Measurements from ENCODE around the gene ITPR2. TPM values are rescaled to one million over a fixed set of nuclear protein-coding genes. Genes with fewer than 3 reads are reported as not detected.
"Not testable (repeated sequence)": the region's sequence is repeated elsewhere in the genome, so short reads cannot be mapped to it uniquely, and the experiment has no call there.

ITPR2 gene
- polyA plus RNA-seq, 1 experiment = 3.5 TPM

DNA sequence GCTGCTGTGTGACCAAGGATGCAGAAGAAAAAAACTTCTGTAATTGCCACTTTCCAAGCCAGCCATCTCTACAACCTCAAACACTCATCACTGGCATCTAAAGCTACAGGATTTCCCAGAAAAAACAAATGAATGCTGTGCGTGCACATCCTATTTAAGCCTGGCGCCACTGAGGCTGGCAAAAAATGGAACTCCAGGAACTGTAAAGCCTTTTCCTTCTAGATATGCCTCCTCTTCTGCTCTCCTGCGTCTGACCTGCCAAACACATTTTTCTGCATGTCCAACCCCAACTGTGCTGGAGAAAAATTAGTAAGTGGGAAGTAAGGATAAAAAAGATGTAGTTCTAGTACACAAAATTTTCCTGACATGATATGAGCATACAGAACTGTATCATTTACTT is 184.9 kb downstream of the ITPR2 start:
- Histone ChIP-seq H3K4me3 (ENCODE audit: low read depth, low read length) (no peak overlapping the region), H3K27me3 (ENCODE audit: control insufficient read depth, insufficient read depth, low read length) (no peaks in the 10 kb centered on the region), H3K36me3 (ENCODE audit: control insufficient read depth, insufficient read depth, low read length) (no peaks in the 10 kb centered on the region)
- ChIA-PET CTCF (interaction anchor here (0.6 to 1.1 kb wide), 5 partner anchors 9 to 530 kb away, joined by 3 read pairs; no protein-coding TSS in a partner anchor), POLR2A (no interaction called here)
- no peak for DNase-seq (ENCODE audit: low read depth)
- TF ChIP-seq CTCF (IDR thresholded peaks at IDR 0.05; ENCODE audit: insufficient read depth, low read depth, low read length) = no peak

GRCh38 chr12:26647088-26647487 is 185.9 kb downstream of the ITPR2 start:
- Histone ChIP-seq H3K36me3 (ENCODE audit: control insufficient read depth, insufficient read depth, low read length) (no peaks in the 10 kb centered on the region), H3K27me3 (ENCODE audit: control insufficient read depth, insufficient read depth, low read length) (no peaks in the 10 kb centered on the region), H3K4me3 (ENCODE audit: low read depth, low read length) (no peak overlapping the region)
- DNase-seq (ENCODE audit: low read depth) = no peak
- ChIA-PET POLR2A (no interaction called here), CTCF (interaction anchor here (1.0 to 1.1 kb wide), 3 partner anchors 18 to 529 kb away, joined by 3 read pairs; no protein-coding TSS in a partner anchor)
- no peak for TF ChIP-seq CTCF (IDR thresholded peaks at IDR 0.05; ENCODE audit: insufficient read depth, low read depth, low read length)

- ChIA-PET CTCF (interaction anchor here (1.0 kb wide), 1 partner anchor 17 kb away, joined by 3 read pairs; no protein-coding TSS in a partner anchor), POLR2A (no interaction called here)
- no peaks in the 10 kb centered on the region for H3K27me3 ChIP-seq (ENCODE audit: control insufficient read depth, insufficient read depth, low read length)
- DNase-seq (ENCODE audit: low read depth) = no peak
- no peaks in the 10 kb centered on the region for H3K36me3 ChIP-seq (ENCODE audit: control insufficient read depth, insufficient read depth, low read length)
- TF ChIP-seq CTCF (IDR thresholded peaks at IDR 0.05; ENCODE audit: insufficient read depth, low read depth, low read length) = no peak
- H3K4me3 ChIP-seq (ENCODE audit: low read depth, low read length) = no peak overlapping the region
These were observed 186.4 kb downstream of the ITPR2 start for GRCh38 chr12:26646571-26646970.

DNA sequence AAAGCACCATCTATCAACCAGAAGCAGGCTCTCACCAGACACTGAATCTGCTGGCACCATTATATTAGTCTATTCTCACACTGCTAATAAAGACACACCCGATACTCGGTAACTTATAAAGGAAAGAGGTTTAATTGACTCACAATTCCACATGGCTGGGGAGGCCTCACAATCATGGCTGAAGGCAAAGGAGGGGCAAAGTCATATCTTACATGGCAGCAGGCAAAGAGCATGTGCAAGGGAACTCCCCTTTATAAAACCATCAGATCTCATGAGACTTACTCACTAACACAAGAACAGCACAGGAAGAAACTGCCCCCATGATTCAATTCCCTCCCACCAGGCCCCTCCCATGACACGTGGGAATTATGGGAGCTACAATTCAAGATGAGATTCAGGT is 188.6 kb downstream of the ITPR2 start:
- POLR2A ChIA-PET; H3K36me3 ChIP-seq (ENCODE audit: control insufficient read depth, insufficient read depth, low read length); H3K27me3 ChIP-seq (ENCODE audit: control insufficient read depth, insufficient read depth, low read length); H3K4me3 ChIP-seq (ENCODE audit: low read depth, low read length); DNase-seq (ENCODE audit: low read depth): not testable (repeated sequence)
- CTCF ChIA-PET = interaction anchor here (0.8 kb wide), 1 partner anchor 547 kb away, joined by 3 read pairs; no protein-coding TSS in a partner anchor

DNA sequence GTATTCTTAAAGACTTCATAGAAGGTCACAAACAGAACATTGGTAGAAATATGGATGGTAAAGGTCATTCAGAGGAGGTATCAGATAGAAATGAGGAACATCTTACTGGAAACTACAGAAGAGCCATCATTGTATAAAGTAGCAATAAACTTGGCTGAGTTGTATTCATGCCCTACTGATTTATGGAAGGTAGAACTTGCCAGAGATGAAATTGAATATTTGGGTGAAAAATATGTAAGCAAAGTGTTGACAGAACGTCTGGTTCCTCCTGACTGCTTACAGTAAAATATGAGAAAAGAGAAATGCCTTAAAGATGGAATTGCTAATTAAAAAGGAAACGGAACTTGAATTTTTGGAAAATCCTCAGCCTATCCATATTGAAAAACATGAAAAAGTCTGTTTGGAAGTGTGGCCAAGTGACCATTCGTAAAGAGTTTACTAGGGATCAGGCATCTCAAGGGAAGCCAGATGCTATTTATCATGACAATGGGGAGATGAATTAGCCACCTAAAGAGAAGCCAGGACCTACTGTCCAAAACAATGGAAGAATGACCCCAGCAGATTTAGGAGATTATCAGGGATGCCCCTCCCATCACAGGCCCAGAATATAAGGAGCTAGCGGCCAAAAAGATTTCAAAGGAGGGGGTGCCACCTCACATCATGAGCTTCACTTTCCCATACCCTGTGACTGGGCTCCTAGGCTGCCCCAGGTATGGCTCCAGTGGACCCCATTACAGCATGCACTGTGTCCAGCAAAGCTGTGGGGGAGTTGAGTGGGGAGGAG is 189.3 kb downstream of the ITPR2 start:
- ChIA-PET CTCF (interaction anchor here (0.8 kb wide), 1 partner anchor 547 kb away, joined by 3 read pairs; no protein-coding TSS in a partner anchor), POLR2A (no interaction called here)
- Histone ChIP-seq H3K4me3 (ENCODE audit: low read depth, low read length) (no peak overlapping the region), H3K27me3 (ENCODE audit: control insufficient read depth, insufficient read depth, low read length) (no peaks in the 10 kb centered on the region), H3K36me3 (ENCODE audit: control insufficient read depth, insufficient read depth, low read length) (no peaks in the 10 kb centered on the region)
- no peak for DNase-seq (ENCODE audit: low read depth)
- no peak for TF ChIP-seq CTCF (IDR thresholded peaks at IDR 0.05; ENCODE audit: insufficient read depth, low read depth, low read length)

Measured in BJ (cell line).